ENCODE data around the gene FHIP1A. TPM values are rescaled to one million over a fixed set of nuclear protein-coding genes. Genes with fewer than 3 reads are reported as not detected.
"Not testable (repeated sequence)": the region's sequence is repeated elsewhere in the genome, so short reads cannot be mapped to it uniquely, and the experiment has no call there.

Gene FHIP1A
- total RNA-seq, 4 donors from 2014 or later = 27.3 to 76.6 (median 57.1) TPM

GRCh38 chr4:151362404-151363164 is 46.4 kb upstream of the FHIP1A start:
- no peak for TF ChIP-seq POLR2A (IDR thresholded peaks at IDR 0.05)
- TF ChIP-seq CTCF (IDR thresholded peaks at IDR 0.05) = peak; percentile 88 to 99 (median 97)
- no peaks in the 10 kb centered on the region for H3K36me3 ChIP-seq
- no peak overlapping the region for H3K27ac ChIP-seq
- no peaks in the 10 kb centered on the region for H3K27me3 ChIP-seq
- no peaks in the 10 kb centered on the region for H3K9me3 ChIP-seq
- H3K4me3 ChIP-seq (replicated peaks in 1 of 3) = no peak overlapping the region
- WGBS, 2 donors = 37 to 39% methylated on average over 14 of the region's 14 CpGs
- intact Hi-C loops (cut with DNase I) = loop anchor here (10.0 kb wide), 1 partner anchor 248 kb away; no protein-coding TSS in a partner anchor
- H3K4me1 ChIP-seq = no peaks in the 10 kb centered on the region
- peak; percentile 84 to 86 for DNase-seq

- 80 to 86% methylated on average over 1 of the region's 1 CpG for WGBS, 2 donors
- Histone ChIP-seq H3K27me3 (no peaks in the 10 kb centered on the region), H3K9me3 (no peaks in the 10 kb centered on the region), H3K27ac (no peak overlapping the region), H3K36me3 (no peaks in the 10 kb centered on the region), H3K4me1 (no peaks in the 10 kb centered on the region), H3K4me3 (replicated peaks in 1 of 3) (no peak overlapping the region)
- TF ChIP-seq POLR2A (IDR thresholded peaks at IDR 0.05) (no peak), CTCF (IDR thresholded peaks at IDR 0.05) (no peak)
- DNase-seq = no peak
- intact Hi-C loops (cut with DNase I) = no loop called here
Measured at GRCh38 chr4:151376540-151376939, 32.4 kb upstream of the FHIP1A start.

- intact Hi-C loops (cut with DNase I) = no loop called here
- no peak for DNase-seq
- no peaks in the 10 kb centered on the region for H3K9me3 ChIP-seq
- H3K36me3 ChIP-seq = no peaks in the 10 kb centered on the region
- TF ChIP-seq CTCF (IDR thresholded peaks at IDR 0.05) (no peak), POLR2A (IDR thresholded peaks at IDR 0.05) (no peak)
- peaks cover 19% of the 10 kb centered on the region in 2 donors for H3K4me1 ChIP-seq
- H3K4me3 ChIP-seq (replicated peaks in 1 of 3) = no peak overlapping the region
- no peaks in the 10 kb centered on the region for H3K27me3 ChIP-seq
- H3K27ac ChIP-seq = no peak overlapping the region
- 77 to 92% methylated on average over 2 of the region's 2 CpGs for WGBS, 2 donors
Measured at GRCh38 chr4:151389311-151389710, 19.7 kb upstream of the FHIP1A start.

- not testable (repeated sequence) for DNase-seq, H3K27ac ChIP-seq
Measured at GRCh38 chr4:151389799-151390198, 19.2 kb upstream of the FHIP1A start.

GRCh38 chr4:151395873-151396272 is 13.1 kb upstream of the FHIP1A start:
- Histone ChIP-seq H3K4me1 (no peaks in the 10 kb centered on the region), H3K4me3 (replicated peaks in 1 of 3) (no peak overlapping the region), H3K9me3 (no peaks in the 10 kb centered on the region), H3K27ac (no peak overlapping the region), H3K36me3 (no peaks in the 10 kb centered on the region), H3K27me3 (no peaks in the 10 kb centered on the region)
- intact Hi-C loops (cut with DNase I) = no loop called here
- TF ChIP-seq POLR2A (IDR thresholded peaks at IDR 0.05) = no peak
- no peak for TF ChIP-seq CTCF (IDR thresholded peaks at IDR 0.05)
- DNase-seq = no peak

More at GRCh38 chr4:151389799-151390198, 19.2 kb upstream of the FHIP1A start:
- H3K27me3 ChIP-seq; intact Hi-C loops (cut with DNase I); H3K4me3 ChIP-seq (replicated peaks in 1 of 3); H3K36me3 ChIP-seq; H3K9me3 ChIP-seq: not testable (repeated sequence)
- H3K4me1 ChIP-seq = peaks cover 14 to 15% of the 10 kb centered on the region in 2 donors
- 80 to 94% methylated on average over 2 of the region's 2 CpGs for WGBS, 2 donors

All from thyroid gland (tissue), 4 donors.